ENCODE measurements around the gene ARF5. TPM values are rescaled to one million over a fixed set of nuclear protein-coding genes. Genes with fewer than 3 reads are reported as not detected.
A peak's percentile ranks its signal among the peaks of the same experiment; 100 is the strongest.

ARF5 gene
- total RNA-seq, 1 experiment from 2014 or later: 163 TPM

- TF ChIP-seq EZH2phosphoT487 (IDR thresholded peaks at IDR 0.05; ENCODE audit: borderline replicate concordance, low read length) (no peak), EZH2 (IDR thresholded peaks at IDR 0.05; ENCODE audit: low read length, unreplicated experiment) (no peak)
- TF ChIP-seq, protein P1, sequence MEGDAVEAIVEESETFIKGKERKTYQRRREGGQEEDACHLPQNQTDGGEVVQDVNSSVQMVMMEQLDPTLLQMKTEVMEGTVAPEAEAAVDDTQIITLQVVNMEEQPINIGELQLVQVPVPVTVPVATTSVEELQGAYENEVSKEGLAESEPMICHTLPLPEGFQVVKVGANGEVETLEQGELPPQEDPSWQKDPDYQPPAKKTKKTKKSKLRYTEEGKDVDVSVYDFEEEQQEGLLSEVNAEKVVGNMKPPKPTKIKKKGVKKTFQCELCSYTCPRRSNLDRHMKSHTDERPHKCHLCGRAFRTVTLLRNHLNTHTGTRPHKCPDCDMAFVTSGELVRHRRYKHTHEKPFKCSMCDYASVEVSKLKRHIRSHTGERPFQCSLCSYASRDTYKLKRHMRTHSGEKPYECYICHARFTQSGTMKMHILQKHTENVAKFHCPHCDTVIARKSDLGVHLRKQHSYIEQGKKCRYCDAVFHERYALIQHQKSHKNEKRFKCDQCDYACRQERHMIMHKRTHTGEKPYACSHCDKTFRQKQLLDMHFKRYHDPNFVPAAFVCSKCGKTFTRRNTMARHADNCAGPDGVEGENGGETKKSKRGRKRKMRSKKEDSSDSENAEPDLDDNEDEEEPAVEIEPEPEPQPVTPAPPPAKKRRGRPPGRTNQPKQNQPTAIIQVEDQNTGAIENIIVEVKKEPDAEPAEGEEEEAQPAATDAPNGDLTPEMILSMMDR (conservative IDR thresholded peaks at IDR 0.05; ENCODE audit: low read depth, low read length): no peak
- intact Hi-C loops (cut with micrococcal nuclease): no loop called here
- H3K79me2 ChIP-seq (ENCODE audit: low read length): peaks cover 50% of the 10 kb centered on the region
- ATAC-seq (no peak), DNase-seq (no peak)
- peaks cover 17% of the 10 kb centered on the region for H4K20me1 ChIP-seq (ENCODE audit: low read length)
- POLR2A ChIA-PET (ENCODE audit: unreplicated experiment): no interaction called here
- no peak overlapping the region for H3K4me2 ChIP-seq (ENCODE audit: low read length)
- no peak overlapping the region for H3K9ac ChIP-seq (ENCODE audit: low read length)
- no peaks in the 10 kb centered on the region for H3F3A ChIP-seq (ENCODE audit: low read length, unreplicated experiment)
- BruUV-seq (replicated peaks): no TSS peak
- H3K4me1 ChIP-seq (ENCODE audit: insufficient read depth, low read length): peaks cover 16% of the 10 kb centered on the region; the same call in 1 of the 2 replicates
- no peaks in the 10 kb centered on the region for H3K27me3 ChIP-seq (ENCODE audit: low read length)
- H2AFZ ChIP-seq (ENCODE audit: low read length): no peak overlapping the region
- CTCF ChIA-PET: no interaction called here
- H3K9me3 ChIP-seq (ENCODE audit: low read length): no peaks in the 10 kb centered on the region
- peaks cover 5% of the 10 kb centered on the region; the same call in 1 of the 2 replicates for H3K36me3 ChIP-seq (ENCODE audit: low read depth, low read length)
- no peak overlapping the region for H3K27ac ChIP-seq (ENCODE audit: low read length)
- H3K9me2 ChIP-seq (replicated peaks; ENCODE audit: low read length): no peaks in the 10 kb centered on the region
- no peak overlapping the region for H3K4me3 ChIP-seq (ENCODE audit: low read length)
These were observed 6.5 kb upstream of the ARF5 start for GRCh38 chr7:127581716-127582115.

DNA sequence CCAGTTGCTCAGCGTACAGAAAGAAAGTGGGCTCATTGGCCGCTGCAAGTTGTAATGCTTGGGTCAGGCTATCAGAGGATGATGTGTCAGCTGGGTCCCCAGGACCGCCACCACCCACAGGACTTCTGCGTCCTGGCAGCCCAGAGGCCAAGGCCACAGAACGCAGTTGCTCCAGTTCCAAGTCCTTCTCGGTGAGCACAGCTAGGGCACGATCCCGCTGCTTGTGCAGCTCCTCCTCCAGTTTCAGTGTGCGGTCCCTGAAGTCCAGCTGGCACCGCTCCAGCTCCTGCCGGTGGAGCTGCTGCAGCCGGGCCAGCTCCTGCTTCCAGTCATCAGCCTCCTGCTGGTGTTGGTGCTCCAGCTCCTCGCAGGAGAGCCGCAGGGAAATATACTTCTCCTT, 5.8 kb upstream of the ARF5 start:
- no peak overlapping the region for H2AFZ ChIP-seq (ENCODE audit: low read length)
- no peak overlapping the region for H3K4me3 ChIP-seq (ENCODE audit: low read length)
- CTCF ChIA-PET: no interaction called here
- peaks cover 16% of the 10 kb centered on the region; the same call in 1 of the 2 replicates for H3K4me1 ChIP-seq (ENCODE audit: insufficient read depth, low read length)
- BruUV-seq (replicated peaks): no TSS peak
- no peak overlapping the region for H3K4me2 ChIP-seq (ENCODE audit: low read length)
- H3K27me3 ChIP-seq (ENCODE audit: low read length): no peaks in the 10 kb centered on the region
- H3K36me3 ChIP-seq (ENCODE audit: low read depth, low read length): peaks cover 5% of the 10 kb centered on the region; the same call in 1 of the 2 replicates
- intact Hi-C loops (cut with micrococcal nuclease): no loop called here
- H3K9me2 ChIP-seq (replicated peaks; ENCODE audit: low read length): no peaks in the 10 kb centered on the region
- H3K9me3 ChIP-seq (ENCODE audit: low read length): no peaks in the 10 kb centered on the region
- DNase-seq: no peak
- no peak for ATAC-seq
- peaks cover 50% of the 10 kb centered on the region for H3K79me2 ChIP-seq (ENCODE audit: low read length)
- no peak overlapping the region for H3K27ac ChIP-seq (ENCODE audit: low read length)
- H4K20me1 ChIP-seq (ENCODE audit: low read length): peaks cover 17% of the 10 kb centered on the region
- TF ChIP-seq, protein P1 (conservative IDR thresholded peaks at IDR 0.05; ENCODE audit: low read depth, low read length): no peak
- TF ChIP-seq EZH2phosphoT487 (IDR thresholded peaks at IDR 0.05; ENCODE audit: borderline replicate concordance, low read length) (no peak), EZH2 (IDR thresholded peaks at IDR 0.05; ENCODE audit: low read length, unreplicated experiment) (no peak)
- no peaks in the 10 kb centered on the region for H3F3A ChIP-seq (ENCODE audit: low read length, unreplicated experiment)
- H3K9ac ChIP-seq (ENCODE audit: low read length): no peak overlapping the region
- POLR2A ChIA-PET (ENCODE audit: unreplicated experiment): no interaction called here

DNA sequence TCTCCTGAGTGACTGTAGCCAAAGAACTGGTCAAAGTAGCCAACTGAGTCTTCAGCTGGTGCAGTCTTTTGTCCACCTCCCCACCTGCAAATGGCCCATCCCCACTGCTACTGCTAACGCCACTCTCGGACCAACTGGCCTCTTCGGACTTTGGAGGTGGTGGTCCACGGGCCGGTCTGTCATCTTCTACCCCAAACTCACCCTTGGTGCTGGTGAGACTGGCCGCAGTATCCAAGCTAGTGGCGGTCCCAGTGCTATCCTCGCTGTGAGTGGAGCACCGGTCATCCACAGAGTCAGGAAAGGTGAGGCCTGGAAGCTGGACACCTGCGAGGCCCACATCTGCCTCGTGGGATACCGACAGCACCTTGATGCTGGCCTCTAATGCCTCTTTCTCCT, 3.6 kb upstream of the ARF5 start:
- Histone ChIP-seq H3K4me1 (ENCODE audit: insufficient read depth, low read length) (peaks cover 27% of the 10 kb centered on the region), H3K4me2 (ENCODE audit: low read length) (peak overlapping the region; percentile 99), H3K9ac (ENCODE audit: low read length) (peak overlapping the region; percentile 90), H3K79me2 (ENCODE audit: low read length) (peaks cover 63% of the 10 kb centered on the region), H3K36me3 (ENCODE audit: low read depth, low read length) (peaks cover 5% of the 10 kb centered on the region; the same call in 1 of the 2 replicates), H2AFZ (ENCODE audit: low read length) (peak overlapping the region; percentile 84; the same call in 1 of the 2 replicates), H4K20me1 (ENCODE audit: low read length) (peaks cover 23% of the 10 kb centered on the region), H3K9me2 (replicated peaks; ENCODE audit: low read length) (no peaks in the 10 kb centered on the region), H3F3A (ENCODE audit: low read length, unreplicated experiment) (no peaks in the 10 kb centered on the region), H3K27ac (ENCODE audit: low read length) (no peak overlapping the region), H3K9me3 (ENCODE audit: low read length) (no peaks in the 10 kb centered on the region), H3K4me3 (ENCODE audit: low read length) (peak overlapping the region; percentile 90), H3K27me3 (ENCODE audit: low read length) (no peaks in the 10 kb centered on the region)
- intact Hi-C loops (cut with micrococcal nuclease): loop anchor here (5.0 kb wide), 1 partner anchor 83 kb away; no protein-coding TSS in a partner anchor
- ATAC-seq: no peak
- POLR2A ChIA-PET (ENCODE audit: unreplicated experiment): no interaction called here
- CTCF ChIA-PET: no interaction called here
- no peak for TF ChIP-seq EZH2phosphoT487 (IDR thresholded peaks at IDR 0.05; ENCODE audit: borderline replicate concordance, low read length)
- TF ChIP-seq EZH2 (IDR thresholded peaks at IDR 0.05; ENCODE audit: low read length, unreplicated experiment): no peak
- TF ChIP-seq, protein P1 (conservative IDR thresholded peaks at IDR 0.05; ENCODE audit: low read depth, low read length): no peak
- no TSS peak for BruUV-seq (replicated peaks)
- DNase-seq: no peak
